Esophagus squamous epithelium (tissue), 5 donors: ENCODE data around the gene MTOR. TPM values are rescaled to one million over a fixed set of nuclear protein-coding genes. Genes with fewer than 3 reads are reported as not detected.

Experiments used
- DNase-seq: peaks from one replicate; lab custom pipeline; 2025; lab: John Stamatoyannopoulos, UW
- H3K27ac ChIP-seq, 4 donors: fragments of 200-600 bp; sonication (generic); one replicate each; pipeline ENCODE4 v1.5.1; 2016 to 2019; ENCODE audit warnings: mild to moderate bottlenecking in 1 of 4
- H3K27me3 ChIP-seq, 4 donors: fragments of 200-600 bp; sonication (generic); 1 replicate in 3 of 4; 2 replicates in 1 of 4; pipeline versions ENCODE4 v1.5.1 to v1.6.0; 2017 to 2021; ENCODE audit warnings: antibody characterized with exemption in 1 of 4
- H3K36me3 ChIP-seq, 3 donors: fragments of 200-600 bp; sonication (generic); one replicate each; pipeline ENCODE4 v1.5.1; 2016 to 2019
- H3K4me1 ChIP-seq, 3 donors: fragments of 200-600 bp; sonication (generic); one replicate each; pipeline ENCODE4 v1.5.1; 2017 to 2019
- H3K4me3 ChIP-seq, 4 donors: fragments of 200-600 bp; sonication (generic); 1 replicate in 3 of 4; 2 replicates in 1 of 4; pipeline ENCODE4 v1.5.1; 2016 to 2019; ENCODE audit warnings: mild to moderate bottlenecking in 2 of 4, moderate library complexity in 1 of 4
- H3K9me3 ChIP-seq, 3 donors: fragments of 200-600 bp; sonication (generic); one replicate each; pipeline ENCODE4 v1.5.1; 2016 to 2019
- POLR2A ChIP-seq, 4 donors: fragments of 450-650 bp; IDR thresholded peaks; one replicate each; pipeline ENCODE4 v1.6.1; 2017; ENCODE audit warnings: antibody characterized with exemption in 4 of 4, mild to moderate bottlenecking in 4 of 4, moderate library complexity in 3 of 4
- WGBS, 2 donors: methylation state at CpG; one replicate each; pipeline ENCODE4 v1.1.5; 2018; 5-methylcytosine and 5-hydroxymethylcytosine counted together
- intact Hi-C: fragments of 100-400 bp; cut with DNase I; formaldehyde crosslinking; loops from one replicate; pipeline ENCODE4 v1.15.0; 2022
- total RNA-seq, 4 donors: library from RNA; depleted of rRNA; stranded (reverse); fragments of >200 nt; gene quantifications; one replicate each; pipeline ENCODE4 v1.1.0, GENCODE V29; 2016
- TF ChIP-seq, protein P1 (sequence below), 6 experiments: fragments of 450-650 bp in 4 of 6; fragments of 200-600 bp in 2 of 6; sonication (generic) in 2 of 6; IDR thresholded peaks; one replicate each; pipeline ENCODE4 v1.5.1; 2016 to 2019; ENCODE audit warnings: antibody characterized with exemption in 6 of 6, mild to moderate bottlenecking in 4 of 6, moderate library complexity in 4 of 6
- donor health status: DM: yes; HTN: yes; CAD: no.

MTOR gene
- total RNA-seq, 4 donors from 2014 or later = 25.4 to 34.2 (median 30.1) TPM

- TF ChIP-seq, protein P1, sequence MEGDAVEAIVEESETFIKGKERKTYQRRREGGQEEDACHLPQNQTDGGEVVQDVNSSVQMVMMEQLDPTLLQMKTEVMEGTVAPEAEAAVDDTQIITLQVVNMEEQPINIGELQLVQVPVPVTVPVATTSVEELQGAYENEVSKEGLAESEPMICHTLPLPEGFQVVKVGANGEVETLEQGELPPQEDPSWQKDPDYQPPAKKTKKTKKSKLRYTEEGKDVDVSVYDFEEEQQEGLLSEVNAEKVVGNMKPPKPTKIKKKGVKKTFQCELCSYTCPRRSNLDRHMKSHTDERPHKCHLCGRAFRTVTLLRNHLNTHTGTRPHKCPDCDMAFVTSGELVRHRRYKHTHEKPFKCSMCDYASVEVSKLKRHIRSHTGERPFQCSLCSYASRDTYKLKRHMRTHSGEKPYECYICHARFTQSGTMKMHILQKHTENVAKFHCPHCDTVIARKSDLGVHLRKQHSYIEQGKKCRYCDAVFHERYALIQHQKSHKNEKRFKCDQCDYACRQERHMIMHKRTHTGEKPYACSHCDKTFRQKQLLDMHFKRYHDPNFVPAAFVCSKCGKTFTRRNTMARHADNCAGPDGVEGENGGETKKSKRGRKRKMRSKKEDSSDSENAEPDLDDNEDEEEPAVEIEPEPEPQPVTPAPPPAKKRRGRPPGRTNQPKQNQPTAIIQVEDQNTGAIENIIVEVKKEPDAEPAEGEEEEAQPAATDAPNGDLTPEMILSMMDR (IDR thresholded peaks at IDR 0.05) = no peak
- TF ChIP-seq POLR2A (IDR thresholded peaks at IDR 0.05) = no peak
- Histone ChIP-seq H3K4me3 (no peak overlapping the region), H3K27me3 (no peaks in the 10 kb centered on the region), H3K27ac (no peak overlapping the region), H3K4me1 (peaks cover 12 to 33% (median 16%) of the 10 kb centered on the region in 3 donors), H3K9me3 (no peaks in the 10 kb centered on the region), H3K36me3 (peaks cover 8 to 56% (median 22%) of the 10 kb centered on the region in 3 donors)
- intact Hi-C loops = no loop called here
- no peak for DNase-seq
- WGBS, 2 donors = 45 to 60% methylated on average over 3 of the region's 3 CpGs
Measured at GRCh38 chr1:11062965-11063401, 199.4 kb downstream of the MTOR start.

- TF ChIP-seq, protein P1 (IDR thresholded peaks at IDR 0.05) = no peak
- TF ChIP-seq POLR2A (IDR thresholded peaks at IDR 0.05) = no peak
- intact Hi-C loops = no loop called here
- peaks cover 2 to 56% (median 14%) of the 10 kb centered on the region in 3 donors for H3K36me3 ChIP-seq
- no peak for DNase-seq
- no peaks in the 10 kb centered on the region for H3K9me3 ChIP-seq
- H3K27ac ChIP-seq = peak overlapping the region in 1 of 4 donors; percentile 85
- no peaks in the 10 kb centered on the region for H3K27me3 ChIP-seq
- H3K4me3 ChIP-seq = no peak overlapping the region
- WGBS, 2 donors = 75 to 77% methylated on average over 3 to 5 of the region's 5 CpGs
- peaks cover 12 to 38% (median 16%) of the 10 kb centered on the region in 3 donors for H3K4me1 ChIP-seq
Measured at GRCh38 chr1:11061652-11062365, 200.5 kb downstream of the MTOR start.

GRCh38 chr1:11059968-11060830 is 202.2 kb downstream of the MTOR start, which contains the start of gene SRM:
TSS of gene SRM (minus strand) at chr1:11060018. CDS start at chr1:11059943, 75 bp downstream.
- TF ChIP-seq, protein P1 (IDR thresholded peaks at IDR 0.05) = peak; percentile 18 to 81 (median 68)
- peak in 2 of 4 donors; percentile 66 to 77 for TF ChIP-seq POLR2A (IDR thresholded peaks at IDR 0.05)
- no peaks in the 10 kb centered on the region for H3K9me3 ChIP-seq
- peaks cover 9 to 56% (median 17%) of the 10 kb centered on the region in 3 donors for H3K36me3 ChIP-seq
- 0% methylated on average over 13 to 20 of the region's 83 CpGs for WGBS, 2 donors
- H3K4me3 ChIP-seq = peak within 1 kb of the TSS; percentile 70 to 99 (median 88)
- peak; percentile 27 for DNase-seq
- intact Hi-C loops = no loop called here
- peaks cover 12 to 38% (median 16%) of the 10 kb centered on the region in 3 donors for H3K4me1 ChIP-seq
- H3K27me3 ChIP-seq = no peaks in the 10 kb centered on the region
- peak within 1 kb of the TSS; percentile 71 to 85 (median 81) for H3K27ac ChIP-seq

DNA sequence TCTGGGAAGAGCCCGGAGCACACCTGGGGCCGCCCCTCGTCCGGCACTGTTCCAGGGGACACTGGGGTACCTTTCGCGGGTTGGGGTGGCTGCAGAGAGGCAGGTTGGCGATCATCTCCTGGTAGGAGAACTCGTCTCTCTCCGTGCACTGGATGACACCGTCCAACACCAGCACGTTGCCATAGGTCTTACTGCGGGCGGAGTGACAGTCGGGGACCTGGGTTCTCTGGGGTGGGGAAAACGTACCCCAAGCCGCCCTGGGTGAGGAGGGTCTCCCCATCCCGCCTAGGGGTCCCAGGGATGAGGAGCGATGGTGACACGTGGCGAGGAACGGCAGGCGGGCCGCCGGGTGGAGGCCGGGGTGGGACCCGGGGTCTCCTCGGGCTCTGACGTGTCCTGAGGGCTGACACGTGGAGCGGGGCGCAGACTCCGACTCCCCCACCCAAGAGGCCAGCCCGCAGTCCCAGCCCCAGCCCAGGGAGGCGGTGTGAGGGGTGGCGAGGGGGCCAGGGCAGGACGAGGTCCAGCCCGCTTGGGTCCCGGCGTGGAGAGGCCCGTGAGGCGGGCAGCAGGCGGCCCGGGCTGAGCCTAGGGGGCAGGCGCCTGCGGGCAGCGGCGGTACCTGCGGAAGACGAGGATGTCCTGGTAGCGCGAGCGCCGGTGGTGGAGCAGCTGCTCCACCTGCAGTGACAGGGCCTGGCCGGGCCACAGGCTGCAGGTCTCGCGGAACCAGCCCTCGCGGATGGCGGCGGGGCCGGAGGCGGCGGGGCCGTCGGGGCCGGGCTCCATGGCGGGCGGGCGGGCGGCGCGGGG is 203.0 kb downstream of the MTOR start:
- no peak for TF ChIP-seq POLR2A (IDR thresholded peaks at IDR 0.05)
- TF ChIP-seq, protein P1 (IDR thresholded peaks at IDR 0.05) = no peak
- DNase-seq = no peak
- Histone ChIP-seq H3K4me1 (peaks cover 12 to 38% (median 16%) of the 10 kb centered on the region in 3 donors), H3K27me3 (no peaks in the 10 kb centered on the region), H3K27ac (peak overlapping the region; percentile 59 to 79 (median 68)), H3K9me3 (no peaks in the 10 kb centered on the region), H3K4me3 (peak overlapping the region; percentile 70 to 99 (median 88)), H3K36me3 (peaks cover 9 to 56% (median 14%) of the 10 kb centered on the region in 3 donors)
- 0% methylated on average over 1 of the region's 72 CpGs; no CpG with 5 or more reads in 1 of the 2 donors for whole genome bisulfite sequencing, 2 donors
- intact Hi-C loops = no loop called here
